Measurements from ENCODE around the gene MYRFL.

MYRFL gene

GRCh38 chr12:69935651-69936100 is 110.6 kb downstream of the MYRFL start:
- DNase-seq: no peak

GRCh38 chr12:69936214-69936731 is 111.2 kb downstream of the MYRFL start:
- no peak for DNase-seq

- no peak for DNase-seq
These were observed 111.7 kb downstream of the MYRFL start for GRCh38 chr12:69936766-69937165.

DNA sequence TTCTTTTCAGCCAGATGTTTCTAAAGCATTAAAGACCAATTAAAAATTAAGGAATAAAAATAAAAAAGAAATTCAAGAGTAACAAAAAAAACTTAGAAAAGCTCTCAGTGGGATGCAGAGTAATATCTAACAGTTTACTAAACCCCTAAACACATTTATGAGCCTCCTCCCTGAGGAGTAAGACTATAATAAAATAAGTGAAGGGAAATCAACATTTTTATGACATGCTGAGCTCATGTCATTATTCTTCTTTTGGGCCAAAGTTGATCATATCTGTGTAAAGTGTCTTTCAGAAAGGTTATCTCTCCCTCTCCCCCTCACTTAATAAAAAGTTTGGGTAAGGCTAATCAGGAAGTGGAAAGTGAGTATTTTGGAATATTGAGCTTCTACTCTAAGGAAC is 122.1 kb downstream of the MYRFL start:
- DNase-seq: no peak

DNA sequence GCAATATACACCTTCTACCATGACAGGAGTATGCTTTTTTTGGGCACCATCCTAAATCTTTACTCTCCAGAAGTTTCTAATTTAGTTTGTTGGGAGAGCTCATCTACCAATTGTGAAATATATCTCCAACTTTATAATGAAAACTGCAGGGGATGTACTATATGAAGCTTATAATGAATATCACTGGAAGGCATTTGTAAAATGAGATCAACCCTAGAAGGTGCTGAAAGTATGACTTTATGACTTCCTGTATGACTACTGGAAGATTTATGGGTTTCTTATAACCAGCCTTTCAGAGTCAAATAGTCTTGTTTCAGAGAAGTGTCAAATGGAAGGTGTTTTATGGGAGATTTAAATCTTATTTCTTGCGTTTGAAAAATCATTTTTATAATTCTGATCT is 122.9 kb downstream of the MYRFL start:
- DNase-seq: no peak

DNA sequence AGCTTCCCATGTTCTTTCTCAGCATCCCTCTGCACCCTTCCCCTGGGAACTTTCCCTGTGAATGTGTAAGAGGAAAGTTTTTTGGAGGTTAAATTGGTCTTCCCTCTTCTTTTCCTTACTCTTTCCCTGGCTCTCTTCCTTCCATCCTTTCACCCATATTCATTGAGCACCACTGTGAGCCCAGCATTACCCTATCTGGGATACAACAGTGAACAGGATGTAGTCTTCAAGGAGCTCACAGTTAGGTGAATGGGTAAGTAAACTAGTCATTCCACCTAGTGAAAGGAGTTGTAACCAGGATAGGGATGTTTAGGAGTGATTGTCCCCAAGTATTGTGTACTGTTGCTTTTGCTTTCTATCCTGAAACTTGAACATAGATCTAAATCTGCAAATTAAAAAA is 123.8 kb downstream of the MYRFL start:
- no peak for DNase-seq

DNA sequence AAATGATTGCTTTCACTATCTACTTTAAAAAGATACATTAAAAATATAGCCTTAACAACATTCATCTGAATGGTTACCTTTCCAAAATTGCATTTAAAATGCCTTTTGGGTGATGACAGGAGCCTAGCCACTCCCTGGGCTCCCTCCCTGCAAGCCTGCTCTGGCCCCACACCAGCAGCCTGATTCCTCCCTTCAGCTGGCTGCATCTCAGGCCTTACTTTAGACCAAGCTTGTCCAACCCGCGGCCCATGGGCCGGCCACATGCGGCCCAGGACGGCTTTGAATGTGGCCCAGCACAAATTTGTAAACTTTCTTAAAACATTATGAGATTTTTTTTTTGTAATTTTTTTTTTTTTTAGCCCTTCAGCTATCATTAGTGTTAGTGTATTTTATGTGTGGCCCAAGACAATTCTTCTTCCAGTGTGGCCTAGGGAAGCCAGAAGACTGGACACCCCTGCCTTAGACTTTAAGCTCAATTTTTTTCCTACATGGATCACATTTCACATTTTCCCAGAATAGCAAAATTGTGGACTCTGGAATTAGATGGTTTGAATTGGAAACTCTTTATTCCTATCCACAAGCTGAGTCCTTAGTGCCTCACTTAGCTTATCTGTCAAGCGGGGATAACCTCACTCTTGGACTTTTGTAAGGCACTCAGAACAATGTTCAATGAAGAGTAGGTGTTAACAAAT is 124.4 kb downstream of the MYRFL start:
- DNase-seq: no peak

DNA sequence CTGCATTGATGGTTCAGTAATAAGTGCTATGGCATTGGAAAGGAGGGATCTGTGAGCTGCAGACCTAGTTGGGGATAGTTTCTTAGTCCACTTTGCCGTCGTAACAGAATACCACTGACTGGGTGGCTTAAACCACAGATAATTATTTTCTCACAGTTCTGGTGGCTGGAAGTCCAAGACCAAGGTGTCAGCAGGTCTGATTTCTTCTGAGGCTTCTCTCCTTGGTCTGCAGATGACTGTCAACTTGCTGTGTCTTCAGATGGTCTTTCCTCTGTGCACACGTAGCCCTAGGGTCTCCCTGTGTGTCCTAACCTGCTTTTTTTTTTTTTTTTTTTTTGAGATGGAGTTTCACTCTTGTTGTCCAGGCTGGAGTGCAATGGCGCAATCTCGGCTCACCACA is 126.1 kb downstream of the MYRFL start:
- DNase-seq: no peak

- no peak for DNase-seq
These were observed 127.9 kb downstream of the MYRFL start for GRCh38 chr12:69952890-69953289.

DNA sequence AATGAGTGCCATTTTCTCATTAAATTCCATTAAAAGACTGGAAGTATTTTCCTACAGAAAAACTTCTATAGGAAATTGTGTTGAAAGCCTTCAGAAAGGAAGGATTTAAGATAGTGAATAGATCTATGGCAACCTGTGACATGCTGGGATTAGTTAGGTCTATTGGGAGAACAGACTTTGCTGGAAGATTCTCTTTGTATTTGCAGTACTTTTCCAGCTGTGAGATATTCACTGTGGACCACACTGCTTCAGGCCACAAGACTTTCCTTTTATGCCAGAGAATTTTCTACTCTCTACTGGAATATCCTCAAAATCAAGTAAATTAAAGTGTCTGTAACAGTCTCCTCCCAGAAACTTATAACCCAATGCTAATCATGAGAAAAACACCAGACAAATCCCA is 136.2 kb downstream of the MYRFL start:
- DNase-seq: no peak

DNA sequence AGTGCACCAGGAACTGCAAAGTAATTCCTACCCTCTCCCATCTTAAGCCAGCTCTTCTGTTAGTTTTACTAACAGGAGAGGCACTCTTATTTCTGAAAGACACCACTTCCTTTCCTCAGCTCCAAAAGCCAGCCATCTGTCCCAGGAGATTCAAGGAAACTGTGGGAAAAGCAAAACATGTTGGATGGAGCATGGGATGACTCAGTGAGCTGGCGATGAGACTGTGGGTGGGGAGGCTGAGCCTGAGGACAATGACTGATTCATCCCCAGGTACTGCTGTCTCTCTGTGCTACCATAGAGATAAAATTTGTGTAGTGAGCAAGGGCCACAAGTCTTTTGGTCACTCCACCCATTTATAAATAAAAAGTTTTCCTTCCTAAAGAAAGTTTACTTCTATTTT is 141.4 kb downstream of the MYRFL start:
- no peak for DNase-seq

DNA sequence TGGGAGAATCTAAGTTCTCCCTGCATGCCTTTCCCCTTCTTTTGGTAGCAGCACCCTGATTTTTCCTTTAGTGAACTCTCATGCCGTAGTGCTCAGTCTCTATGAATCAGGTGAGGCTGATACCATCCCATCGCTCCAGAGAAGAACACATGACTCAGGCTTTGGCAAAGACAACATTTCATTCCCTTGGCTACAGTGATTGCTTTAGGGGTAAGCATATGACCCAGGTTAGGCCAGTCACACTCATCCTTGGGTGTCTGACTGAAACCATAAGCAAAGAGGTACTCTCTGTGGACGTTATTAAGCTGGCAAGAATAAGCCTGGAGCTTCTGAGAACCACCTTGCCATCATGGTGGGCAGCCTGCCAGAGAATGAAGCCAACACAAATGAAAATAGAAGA is 141.8 kb downstream of the MYRFL start:
- no peak for DNase-seq

- DNase-seq: no peak
These were observed 144.0 kb downstream of the MYRFL start for GRCh38 chr12:69969011-69969410.

DNA sequence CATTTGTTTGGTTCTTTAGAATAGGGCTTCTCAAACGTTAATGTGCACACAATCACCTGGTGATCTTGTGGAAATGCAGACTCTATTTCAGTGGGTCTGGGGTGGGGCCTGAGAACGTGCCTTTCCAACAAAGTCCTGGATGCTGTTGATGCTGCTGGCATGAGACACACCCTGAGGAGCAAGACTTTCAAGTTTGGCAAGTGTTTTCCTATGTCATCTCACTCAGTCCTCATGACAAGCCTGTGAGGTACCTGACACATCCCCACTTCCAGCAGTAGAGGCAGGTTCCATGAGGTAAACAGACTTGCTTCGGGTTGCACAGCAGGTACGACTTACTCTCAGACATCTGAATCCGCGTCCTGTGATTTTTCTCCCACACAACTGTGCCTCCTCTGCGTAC is 147.1 kb downstream of the MYRFL start:
- no peak for DNase-seq

- DNase-seq: no peak
These were observed 153.0 kb downstream of the MYRFL start for GRCh38 chr12:69978020-69978419.

DNA sequence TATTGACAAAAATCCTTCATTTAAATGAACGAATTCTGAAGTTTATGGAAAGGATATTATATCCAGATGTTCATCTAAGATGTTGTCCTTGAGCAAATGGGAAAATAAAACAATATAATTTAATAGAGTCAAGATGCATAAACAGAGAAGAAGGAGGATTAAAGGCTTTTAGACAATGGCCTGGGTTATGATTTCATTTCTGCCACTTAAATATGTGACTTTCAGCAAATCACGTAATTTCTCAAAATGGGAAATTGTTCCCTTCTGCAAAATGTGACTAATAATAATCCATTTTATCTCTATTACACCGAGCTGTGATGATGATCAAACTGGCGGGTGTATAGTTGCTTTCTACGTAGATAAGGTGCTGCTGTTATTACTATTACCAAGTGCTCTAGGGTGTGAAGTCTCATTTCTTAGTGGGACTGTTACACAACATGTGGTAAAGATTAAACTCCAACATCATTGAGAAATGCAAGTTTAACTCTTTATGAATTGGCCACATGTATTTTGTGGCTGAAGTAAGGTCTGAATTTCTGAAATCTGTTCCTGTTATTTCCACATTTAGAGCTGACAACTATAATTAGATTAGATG is 157.0 kb downstream of the MYRFL start:
- no peak for DNase-seq

DNA sequence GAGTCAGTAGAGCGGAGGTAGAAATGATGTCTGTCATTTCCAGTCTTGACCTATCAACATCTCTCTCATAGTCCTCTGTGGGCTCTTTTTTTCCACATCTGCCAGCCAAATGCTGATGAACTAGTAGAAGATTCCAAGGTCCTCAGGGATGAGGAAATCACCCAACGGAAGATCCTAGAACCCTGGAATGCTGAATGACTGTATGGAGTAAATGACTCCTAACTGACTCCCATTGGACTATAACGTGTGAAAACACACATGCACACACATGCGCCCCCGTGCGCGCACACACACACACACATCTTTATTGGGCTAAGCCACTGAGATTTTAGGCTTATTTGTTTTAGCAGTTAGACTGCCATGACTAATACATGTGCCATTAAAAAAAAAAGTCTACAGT is 159.2 kb downstream of the MYRFL start:
- no peak for DNase-seq

GRCh38 chr12:69985656-69986055 is 160.6 kb downstream of the MYRFL start:
- no peak for DNase-seq

DNA sequence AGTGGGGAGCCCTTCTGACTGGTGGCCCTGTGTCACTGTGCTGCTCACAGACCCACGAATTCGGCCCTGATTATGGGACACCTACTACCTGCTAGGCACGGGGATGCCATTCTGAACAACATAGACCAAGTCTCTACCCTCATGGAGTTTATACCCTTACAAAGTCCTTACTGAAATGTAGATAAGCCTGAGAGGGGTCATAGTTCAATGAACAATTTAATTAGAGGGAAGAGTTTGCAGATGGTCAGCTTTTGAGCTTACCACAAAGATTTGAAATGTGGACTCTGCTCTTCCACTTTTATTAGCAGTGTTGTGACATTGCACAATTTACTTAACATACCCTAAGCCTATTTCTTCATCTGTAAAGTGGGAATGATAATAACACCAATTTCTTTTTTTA is 161.1 kb downstream of the MYRFL start:
- no peak for DNase-seq

DNA sequence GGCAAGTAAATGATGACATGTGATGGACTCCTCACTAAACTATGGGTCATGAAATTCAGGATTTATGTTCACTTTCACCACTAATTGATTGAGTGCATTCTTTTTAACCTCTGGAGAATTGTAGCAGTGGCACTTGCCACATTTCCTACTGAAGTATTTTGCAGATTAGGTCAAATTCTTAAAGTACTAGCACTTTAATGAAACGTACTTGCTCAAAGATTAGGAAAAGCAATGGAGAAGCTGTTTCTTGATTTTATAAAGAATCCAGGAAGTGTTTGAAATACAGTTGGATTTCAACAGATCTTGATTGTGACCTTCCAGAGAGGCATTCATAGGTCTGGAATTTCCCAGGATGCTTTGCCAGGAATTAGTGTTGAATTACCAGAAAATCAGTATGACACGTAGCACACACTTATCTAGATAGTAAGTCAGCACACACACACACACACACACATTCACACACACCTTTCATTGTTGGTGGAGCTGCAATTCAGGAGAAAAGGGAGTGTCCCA is 162.6 kb downstream of the MYRFL start:
- no peak for DNase-seq

GRCh38 chr12:69988481-69989321 is 163.7 kb downstream of the MYRFL start:
- DNase-seq: no peak

GRCh38 chr12:69991690-69992288 is 166.8 kb downstream of the MYRFL start:
- no peak for DNase-seq

- DNase-seq: no peak
These were observed 168.4 kb downstream of the MYRFL start for GRCh38 chr12:69993433-69993832.

Data from GOT3 (cell line).